H1 (cell line): ENCODE data around the gene CD300LB. TPM values are rescaled to one million over a fixed set of nuclear protein-coding genes. Genes with fewer than 3 reads are reported as not detected.

Source experiments
- ATF3 ChIP-seq: IDR thresholded peaks from 2 replicates; pipeline ENCODE4 v1.6.1; 2011; ENCODE audit warnings: low read depth, mild to moderate bottlenecking, low read length; ENCODE audit not compliant: insufficient read depth
- TCF12 ChIP-seq: IDR thresholded peaks from 2 replicates; pipeline ENCODE4 v1.6.1; 2011; ENCODE audit warnings: low read depth, mild to moderate bottlenecking, low read length
- polyA plus RNA-seq, 7 experiments: library from polyadenylated mRNA; depleted of rRNA in 3 of 7; stranded (reverse) in 5 of 7; unstranded in 2 of 7; fragments of >200 nt in 5 of 7; fragments of 200-250 nt in 2 of 7; gene quantifications; 1 replicate in 5 of 7; 2 replicates in 1 of 7; 4 replicates in 1 of 7; pipeline versions ENCODE4 v1.2.1 to v1.2.3, GENCODE V29; 2011 to 2013; ENCODE audit warnings: missing spikeins in 2 of 7, mixed read lengths in 2 of 7
- total RNA-seq: library from RNA; stranded (reverse); fragmentation: NEBNext Ultra II Directional; extraction: Animal tissue kit (Norgen Biotek cat#: 25700); gene quantifications from 2 replicates; pipeline ENCODE4 v1.2.1, GENCODE V29; 2021

CD300LB gene
- total and polyA plus RNA-seq, 2 of the 8 experiments (the other 6 are each of a cell fraction or from before 2014, with no cell fraction given), result not detected

DNA sequence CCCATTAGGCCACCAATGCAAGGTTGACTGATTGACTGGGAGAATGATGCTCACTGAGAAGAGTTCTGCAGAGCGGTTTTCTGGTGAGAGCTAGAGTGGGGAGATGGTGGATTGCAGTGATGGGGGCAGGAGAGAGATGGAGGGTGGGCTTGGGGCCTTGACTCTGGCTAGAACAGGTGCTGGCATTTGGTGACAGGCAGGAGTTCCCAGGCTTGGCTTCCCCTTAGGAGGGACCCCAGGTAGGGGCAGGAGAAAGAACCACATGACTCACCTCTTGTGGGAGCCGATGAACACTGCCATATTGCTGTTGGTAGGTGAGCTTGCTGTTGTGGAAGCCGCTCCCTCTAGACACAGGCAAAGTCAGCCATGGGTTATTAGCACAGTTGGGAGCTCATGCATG, 8.0 kb downstream of the CD300LB start (continued):
- TF ChIP-seq ATF3 (no peak), TCF12 (no peak)
